SK-N-DZ (cell line): ENCODE results near the gene CD247.

Experiments
- DNase-seq: peaks from one replicate; pipeline ENCODE4 v3.0.0-alpha.2; 2015; ENCODE audit warnings: low spot score

The CD247 gene

DNA sequence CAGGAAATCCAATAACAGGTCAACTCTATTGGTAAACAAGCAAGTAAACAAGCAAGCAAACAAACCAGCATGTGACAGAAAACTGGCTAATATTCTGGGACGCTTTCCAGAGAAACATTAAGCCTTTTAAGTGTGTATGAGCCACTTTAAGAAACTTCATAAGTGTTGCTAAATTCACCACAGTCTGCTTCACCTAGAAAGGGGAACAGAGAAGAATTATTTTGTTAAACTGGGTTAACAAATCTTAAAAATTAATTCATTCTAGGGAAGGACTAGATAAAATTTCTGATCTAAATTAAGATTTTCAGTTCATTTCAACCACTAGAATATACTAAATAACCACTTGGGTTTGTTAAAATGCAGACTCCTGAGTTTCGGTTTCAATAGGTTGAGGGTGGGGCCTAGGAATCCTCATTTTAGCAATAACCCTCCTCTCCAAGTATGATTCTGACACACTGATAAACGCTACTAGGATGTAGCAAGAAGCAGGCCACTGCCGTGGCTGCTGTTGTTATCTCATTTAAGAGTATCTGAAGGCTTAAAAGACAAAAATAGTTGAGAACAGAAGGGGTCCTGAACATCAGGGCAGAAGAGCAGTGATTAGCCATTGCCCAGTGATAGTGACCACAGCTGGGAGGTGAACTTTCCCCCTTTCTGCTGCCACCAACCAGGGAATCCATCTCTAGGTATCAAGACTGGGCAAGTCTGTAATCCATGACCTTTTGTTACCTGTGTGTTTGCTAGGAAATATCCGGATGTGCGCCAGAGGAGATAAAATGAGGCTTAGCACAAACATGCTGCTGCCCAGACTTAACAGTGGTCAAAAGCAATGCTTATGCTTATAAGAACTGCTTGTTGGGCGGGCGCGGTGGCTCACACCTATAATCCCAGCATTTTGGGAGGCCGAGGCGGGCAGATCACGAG is 24.0 kb upstream of the CD247 start:
- DNase-seq = no peak

DNA sequence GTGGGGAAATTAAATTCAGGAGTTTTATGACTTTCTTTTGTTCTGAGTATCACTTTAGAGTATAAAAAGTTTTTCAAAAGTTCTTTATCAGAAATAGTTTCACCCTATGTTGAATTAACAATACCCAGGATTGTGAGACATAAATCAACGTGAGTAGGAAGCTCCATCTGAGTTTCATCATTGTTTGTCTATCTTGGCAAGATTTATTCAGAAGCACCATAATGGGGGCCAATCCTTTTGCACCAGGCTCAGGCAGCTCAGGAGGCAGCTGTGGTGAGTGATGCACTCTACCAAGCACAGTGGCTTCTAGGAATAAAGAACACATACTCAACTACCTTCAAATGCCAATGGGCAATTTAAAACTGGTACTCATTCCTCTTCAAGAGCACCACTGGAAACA is 23.3 kb upstream of the CD247 start:
- DNase-seq = no peak

DNA sequence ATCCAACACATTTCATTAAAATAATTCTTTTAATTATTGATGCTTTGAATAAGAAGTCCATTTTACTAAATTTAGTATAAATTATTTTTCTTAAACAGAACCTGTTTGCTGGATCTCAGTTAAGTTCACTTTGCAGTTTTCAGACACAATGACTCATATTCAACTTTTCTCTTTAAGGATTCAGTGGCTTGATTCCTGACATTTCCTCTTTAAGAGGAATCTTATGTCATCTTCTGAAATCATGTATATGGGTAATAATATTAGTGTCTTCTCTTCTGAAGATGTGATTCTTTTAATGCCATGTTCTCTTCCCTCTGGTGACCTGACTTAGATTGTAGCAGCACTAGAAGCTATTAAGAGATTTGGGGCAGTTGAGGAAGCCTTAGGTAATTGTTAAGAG is 22.7 kb upstream of the CD247 start:
- no peak for DNase-seq

DNA sequence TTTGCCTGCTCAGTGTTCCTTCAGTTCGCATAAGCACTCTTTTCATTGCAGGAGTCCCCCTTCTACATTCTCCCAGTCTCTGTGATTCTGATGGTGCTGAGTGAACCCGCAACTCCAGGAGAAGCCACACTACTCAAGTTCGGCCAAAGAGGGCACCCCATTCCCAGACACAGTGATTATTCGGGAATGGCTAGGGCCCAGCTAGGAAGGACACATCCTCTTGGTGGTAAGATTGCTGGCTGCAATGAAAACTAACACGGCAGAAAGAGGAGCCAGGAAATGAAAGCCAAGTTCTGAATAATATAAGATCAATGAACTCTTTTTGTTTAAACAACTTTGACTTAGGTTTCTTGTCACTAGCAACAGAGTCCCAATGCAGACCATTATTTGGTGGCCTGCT is 20.3 kb upstream of the CD247 start:
- no peak for DNase-seq

DNA sequence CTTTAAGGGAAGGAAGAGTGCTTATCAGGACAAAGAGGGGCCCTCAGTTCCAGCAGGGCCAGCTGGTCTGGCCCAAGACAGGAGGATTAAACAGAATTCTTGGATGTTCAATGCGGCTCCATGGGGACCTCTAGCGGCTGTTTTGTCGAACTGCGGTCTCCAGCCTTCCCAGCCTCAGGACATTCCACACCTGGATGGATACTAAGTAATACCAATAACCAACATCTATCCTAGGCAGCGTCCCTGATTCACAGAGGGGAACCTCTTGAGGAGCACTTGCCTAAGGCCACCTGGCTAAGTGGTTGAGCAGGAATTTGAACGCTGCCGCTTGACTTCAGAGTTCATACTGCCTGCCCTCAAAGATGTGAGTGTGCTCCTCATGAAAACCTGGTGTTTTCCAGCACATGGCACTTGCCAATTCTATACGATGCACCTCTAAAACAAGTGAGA is 15.5 kb upstream of the CD247 start:
- DNase-seq = peak; percentile 66

DNA sequence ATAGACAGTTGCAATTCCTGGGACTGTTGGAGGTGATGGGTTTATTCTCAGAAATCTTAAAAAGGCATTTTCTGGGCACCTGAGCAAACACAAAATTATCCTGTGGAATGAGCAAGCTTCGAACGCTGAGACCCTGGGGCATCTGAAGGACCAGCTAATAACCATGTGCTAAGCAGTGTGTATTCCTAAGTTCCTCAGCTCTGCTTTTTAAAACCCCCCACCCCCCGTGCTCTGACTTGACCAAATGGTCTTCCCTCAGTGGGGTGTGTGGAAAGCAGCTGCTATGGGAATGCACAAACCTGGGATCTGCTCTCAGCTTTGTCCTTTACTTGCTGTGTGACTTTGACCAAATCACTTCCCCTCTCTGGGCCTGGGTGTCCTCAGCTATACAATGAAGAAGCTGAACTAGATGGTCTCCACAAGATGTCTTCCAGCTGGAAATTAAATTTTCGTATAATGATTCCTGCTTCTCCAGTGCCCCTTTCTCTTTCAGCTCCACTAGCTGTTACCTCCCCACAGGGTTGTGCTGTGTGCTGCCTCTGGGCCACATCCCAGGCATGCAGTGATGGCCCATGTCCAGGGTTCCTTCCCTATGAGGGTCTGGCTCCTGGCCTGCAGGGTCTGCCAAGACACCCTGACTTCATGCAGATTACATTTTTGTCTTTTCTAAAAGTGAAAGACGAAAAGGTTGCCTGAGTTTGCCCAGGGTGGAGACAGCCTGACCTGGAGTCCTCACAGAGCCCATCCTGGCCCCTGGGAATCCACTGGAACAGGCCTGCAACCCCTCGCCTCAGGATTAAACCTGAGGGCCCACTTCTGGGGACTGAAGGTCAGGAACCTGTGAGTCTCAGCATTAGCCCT is 14.9 kb upstream of the CD247 start:
- no peak for DNase-seq

DNA sequence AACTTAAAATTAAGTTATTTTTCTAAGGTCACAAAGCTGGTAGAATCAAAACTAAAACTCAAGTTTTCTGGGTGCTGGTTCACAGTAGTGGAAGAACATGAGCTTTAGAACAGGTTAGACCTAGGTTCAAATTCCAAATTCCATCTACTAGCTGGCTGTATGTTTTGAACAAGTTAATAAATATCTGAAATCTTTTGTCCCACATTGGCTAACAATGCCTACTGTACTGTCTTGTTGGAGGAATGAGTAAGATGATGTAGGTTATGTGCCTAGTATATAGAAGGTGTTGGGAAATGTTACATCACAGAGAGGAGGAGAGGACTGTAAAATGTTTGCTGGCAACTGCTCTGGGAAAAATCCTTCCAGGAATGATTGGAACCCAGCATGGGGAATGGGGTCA is 14.0 kb upstream of the CD247 start:
- no peak for DNase-seq

DNA sequence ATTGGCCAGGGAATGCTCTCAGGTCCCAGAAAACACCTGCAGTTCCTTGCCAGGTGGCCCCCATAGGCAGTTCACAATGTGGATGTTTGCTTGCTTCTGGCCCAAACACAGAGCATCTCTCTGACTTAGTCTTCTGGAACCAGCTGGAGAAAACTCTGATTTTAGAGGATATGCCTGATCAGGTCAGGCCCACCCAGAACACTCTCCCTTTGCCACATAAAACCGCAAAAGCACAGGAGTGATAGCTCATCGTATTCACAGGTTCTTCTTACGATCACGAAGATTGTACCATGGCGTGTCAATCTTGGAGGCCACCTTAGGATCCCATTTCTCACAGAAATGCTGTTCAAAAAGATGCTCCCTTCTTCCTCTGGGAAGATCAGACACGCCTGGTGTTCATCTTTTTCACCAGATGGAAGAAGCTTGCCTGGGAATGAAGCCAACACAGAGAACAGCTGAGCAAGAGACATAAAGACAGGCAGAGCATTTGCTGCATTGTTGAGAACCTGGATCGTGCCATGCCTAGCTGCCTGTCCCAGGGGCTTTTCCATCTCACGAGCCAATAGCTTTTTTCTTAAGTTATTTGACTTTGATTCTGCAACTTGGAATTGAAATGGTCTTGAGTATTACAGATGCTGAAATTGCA is 11.6 kb upstream of the CD247 start:
- no peak for DNase-seq

DNA sequence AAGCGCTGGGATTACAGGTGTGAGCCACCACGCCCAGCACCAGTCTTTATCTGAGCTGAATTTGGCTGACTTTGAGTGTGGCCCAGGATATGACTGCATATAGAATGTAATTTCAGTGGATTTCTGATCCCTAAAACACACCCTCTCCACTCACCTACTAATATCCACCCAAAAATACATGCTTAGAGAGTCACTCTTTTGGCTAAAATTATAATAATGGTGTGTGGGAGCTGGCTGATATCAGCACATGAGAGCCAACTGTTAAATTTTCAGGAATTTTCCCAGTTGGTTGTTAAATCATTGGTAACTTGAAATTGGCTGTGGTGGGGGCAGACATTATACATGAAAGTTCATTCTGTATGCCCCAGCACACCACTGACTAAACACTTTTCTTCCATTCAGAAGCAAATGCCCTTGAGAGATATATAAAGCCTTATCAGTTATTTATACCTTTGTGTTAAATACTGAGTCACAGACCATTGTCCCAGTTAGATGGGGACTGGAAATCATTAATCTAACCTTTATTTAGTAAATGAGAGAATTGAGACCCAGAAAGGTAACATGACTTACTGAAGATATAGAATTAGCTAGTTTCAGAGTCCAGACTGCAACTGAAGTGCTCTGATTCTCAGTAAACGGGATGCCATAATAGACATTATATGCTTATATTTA is 9.9 kb upstream of the CD247 start:
- DNase-seq = no peak

DNA sequence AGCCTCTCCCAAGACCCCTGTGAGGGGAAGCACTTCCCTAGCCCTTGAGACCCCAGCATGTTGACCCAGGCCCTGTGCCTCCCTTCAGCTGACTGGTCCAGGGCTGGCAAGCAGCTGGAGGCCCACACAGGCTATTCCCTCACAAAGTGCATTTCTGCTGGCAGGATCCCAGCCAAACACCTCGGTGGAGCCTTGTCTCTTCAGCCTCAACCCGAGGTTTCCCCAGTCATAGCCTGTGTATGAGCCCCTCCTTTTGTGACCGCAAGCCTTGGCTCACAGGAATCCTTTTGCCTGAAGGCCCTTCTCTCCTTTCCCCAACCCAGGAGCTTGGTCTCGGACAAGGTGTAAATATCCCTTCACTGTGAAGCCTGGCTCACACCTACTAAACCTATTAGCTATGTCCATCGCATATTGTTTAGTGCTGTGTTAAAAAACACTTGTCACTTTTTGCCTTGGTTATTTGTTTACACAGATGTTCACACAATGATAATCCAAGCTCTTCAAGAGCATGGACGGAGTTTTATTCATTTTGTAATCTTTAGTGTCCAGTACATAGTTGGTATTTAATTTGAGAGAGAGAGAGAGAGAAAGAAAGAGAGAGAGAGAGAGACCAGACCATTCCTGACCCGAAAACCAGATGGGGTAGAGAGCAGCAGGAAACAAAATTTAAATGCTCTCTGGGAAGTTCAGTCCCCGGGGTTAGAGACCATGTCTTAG is 8.5 kb upstream of the CD247 start:
- DNase-seq = no peak

DNA sequence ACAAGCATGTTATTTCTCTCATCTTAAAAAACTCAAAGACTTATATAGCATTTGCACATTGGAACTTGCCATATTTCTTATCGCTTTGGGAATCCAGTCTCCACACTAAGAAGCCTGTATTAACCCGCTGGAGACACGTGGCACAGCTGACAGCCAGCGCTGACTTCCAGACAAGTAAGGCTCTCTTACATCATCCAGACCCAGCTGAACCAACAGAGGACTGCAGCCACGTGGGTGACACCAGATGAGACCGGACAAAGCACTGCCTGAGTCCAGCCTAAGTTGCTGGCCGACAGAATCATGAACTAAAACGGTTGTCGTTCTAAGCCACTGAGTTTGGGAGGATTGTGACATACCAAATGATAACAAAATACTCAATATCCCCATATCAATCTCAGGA is 6.3 kb upstream of the CD247 start:
- DNase-seq = no peak

DNA sequence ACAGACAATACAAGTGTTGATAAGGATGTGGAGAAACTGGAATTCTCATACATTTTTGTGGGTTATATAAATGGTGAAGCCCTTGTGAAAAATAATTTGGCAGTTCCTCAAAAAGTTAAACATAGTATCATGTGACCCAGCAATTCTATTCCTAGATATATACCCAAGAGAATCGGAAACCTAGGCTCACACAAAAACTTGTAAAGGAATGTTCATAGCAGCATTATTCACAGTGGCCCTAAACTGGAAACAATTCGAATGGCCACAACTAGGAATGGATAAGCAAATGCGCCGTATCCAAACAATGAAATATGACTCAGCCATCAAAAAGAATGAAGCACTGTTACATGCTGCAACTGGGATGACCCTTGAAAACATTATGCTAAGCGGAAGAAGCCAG is 3.9 kb upstream of the CD247 start:
- DNase-seq = no peak

DNA sequence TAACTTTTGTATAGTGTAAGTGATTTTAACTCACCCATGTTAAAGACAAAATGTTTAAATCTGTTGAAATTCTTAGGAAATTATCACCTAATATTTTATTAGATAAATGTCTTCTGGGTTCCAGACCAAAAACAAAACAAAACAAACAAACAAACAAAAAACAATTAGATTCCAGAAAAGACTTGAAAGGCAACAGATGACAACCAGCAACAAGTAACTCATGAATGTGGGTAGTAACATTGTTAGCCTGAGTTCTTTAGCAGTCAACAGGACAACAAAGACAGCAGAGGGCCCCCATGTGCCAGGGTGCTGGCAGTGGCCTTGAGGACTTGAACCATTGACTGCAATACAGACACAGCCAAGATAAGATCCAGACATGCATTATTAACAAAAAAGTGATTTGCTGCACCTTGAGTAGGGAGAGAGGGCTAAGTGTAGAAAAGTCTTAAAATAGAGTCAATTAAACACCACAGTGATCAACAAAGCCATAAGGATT is 2.4 kb upstream of the CD247 start:
- DNase-seq = no peak

DNA sequence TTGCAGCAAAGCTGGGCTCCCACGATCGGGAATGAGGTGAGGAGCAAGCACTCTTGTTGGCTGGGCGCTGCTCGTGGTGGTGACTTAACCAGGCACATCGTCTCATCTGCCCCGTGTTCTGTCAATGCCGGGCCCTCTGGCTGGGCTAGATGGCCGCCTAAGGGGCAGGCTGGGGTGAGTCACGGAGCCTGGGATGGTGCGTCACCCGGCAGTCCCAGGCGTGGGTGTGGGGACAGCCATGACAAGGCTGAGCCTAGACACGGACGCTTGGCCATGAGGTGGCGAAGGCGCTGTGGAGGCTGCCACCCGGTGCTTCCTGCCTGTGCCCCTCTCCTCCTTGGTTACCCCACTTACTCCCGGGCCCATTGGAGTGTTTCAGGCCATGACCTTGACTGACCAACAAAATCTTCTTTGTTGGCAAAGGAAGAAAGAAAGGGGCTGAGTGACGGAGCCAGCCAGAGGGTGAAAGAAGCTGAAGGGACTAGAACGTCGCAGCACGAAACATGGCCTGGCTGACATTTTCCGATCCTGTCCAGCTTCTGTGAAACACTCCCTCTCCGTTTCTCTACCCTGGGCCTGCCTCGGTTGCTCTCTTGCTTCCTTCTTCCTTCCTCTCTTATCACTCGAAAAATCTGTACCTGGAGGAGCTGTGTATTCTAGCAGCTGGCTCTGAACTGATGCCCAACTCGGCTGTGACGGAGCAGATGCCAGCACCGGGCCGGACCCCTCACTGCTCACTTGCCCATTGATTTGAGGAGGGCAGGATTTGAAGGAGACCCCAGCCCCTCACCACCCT is 596 bp downstream of the CD247 start:
- DNase-seq = no peak

DNA sequence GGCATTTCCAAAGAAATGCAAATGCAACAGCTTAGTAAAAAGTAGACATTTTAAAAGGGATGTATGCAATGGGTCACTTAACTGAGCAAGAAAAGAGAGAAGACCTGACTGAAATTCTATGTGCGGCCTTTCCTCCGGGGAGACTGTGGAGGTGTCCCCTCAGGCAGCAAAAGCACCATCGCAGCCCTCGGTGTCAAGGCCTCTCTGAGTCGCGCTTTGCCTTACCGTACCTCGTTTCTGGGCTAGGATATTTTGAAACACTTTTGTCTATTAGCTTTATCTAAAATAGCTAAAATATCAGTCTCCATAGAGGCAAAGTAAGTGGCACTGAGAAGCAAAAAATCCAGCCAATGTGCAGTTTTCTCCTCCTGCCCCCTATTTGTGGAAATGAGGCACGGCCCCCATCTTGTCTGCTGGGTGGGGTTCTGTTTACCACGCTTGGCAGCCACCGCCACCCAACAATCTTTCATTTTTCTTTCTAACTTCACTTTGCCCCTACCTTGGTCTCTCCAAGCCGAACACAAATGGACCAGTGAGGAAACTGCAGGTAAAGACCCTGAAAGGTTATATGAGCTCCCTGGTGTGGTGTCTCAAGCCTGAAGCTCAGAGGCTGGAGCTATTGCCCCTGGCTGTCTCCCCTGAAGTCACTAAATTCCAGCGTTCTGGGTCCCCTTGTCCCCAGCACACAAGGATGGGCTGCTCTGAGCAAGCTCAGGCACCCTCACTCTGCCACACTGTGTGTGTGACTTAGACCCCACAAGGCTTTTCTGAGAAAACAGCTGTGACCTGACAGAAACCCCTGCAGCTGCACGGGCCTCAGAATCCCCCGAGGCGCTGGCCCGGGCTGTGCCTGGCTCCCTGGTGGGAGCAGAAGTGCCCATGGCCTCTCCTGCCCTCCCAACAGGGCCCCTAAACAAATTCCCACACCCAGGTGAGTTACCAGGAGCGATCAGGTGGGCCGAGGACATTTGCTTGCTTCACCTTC is 1.6 kb downstream of the CD247 start:
- no peak for DNase-seq

DNA sequence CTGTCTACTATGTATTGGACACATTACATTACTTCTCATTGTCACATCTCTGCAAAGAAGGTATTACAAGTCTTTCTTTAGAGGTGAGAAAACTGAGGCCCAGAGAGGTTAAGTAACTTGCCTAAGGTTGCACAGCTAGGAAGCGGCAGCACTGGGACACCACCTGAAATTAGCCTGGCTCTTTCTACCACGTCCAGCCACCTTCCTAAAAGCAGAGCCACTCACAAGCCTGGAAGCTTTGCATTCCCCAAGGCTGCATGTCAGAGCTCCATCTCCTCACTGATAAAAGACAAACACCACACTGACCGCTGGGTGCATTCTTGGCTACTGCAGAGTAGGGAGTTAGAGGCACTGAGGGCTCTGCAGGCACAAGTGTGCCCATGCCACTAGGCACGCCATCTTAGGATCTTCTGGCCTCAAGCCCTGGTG is 2.4 kb downstream of the CD247 start:
- no peak for DNase-seq

DNA sequence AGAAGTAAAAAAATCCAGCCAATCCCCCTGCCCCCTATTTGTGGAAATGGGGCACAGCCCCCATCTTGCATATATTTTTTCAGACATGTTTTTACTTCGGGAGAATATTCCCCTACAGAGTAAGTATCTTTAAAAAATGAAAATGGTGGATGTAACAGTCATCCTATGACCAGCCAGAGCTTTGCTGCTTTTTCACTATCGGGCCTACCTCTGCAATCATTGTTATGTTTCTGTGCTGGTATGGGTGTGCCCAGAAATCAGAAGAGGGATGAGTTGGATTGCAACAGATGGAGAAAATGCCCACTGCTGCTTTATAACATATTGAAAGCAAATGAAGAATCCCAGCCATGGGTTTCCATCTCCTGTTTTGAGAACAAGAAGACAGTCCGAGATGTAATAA is 2.9 kb downstream of the CD247 start:
- DNase-seq = no peak

DNA sequence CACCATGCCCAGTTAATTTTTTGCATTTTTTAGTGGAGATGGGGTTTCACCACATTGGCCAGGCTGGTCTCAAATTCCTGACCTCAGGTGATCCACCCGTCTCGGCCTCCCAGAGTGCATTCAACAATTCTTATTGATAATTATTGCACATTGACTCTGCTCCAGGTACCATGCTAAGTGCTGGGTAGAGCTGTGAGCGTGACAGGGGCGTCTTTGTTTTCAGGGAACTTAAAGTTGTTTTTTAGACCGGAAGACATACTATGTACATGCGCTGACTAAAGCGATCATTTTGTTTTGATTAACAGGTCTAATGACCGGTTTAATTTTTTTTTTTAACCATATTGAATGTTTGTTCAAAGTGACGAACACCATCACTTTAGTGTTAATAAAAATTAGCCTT is 4.0 kb downstream of the CD247 start:
- DNase-seq = no peak
